Measurements from ENCODE around the gene FBXW11.

The FBXW11 gene

GRCh38 chr5:171984748-171985419 is 21.6 kb downstream of the FBXW11 start:
- no peak overlapping the region for H3K4me3 ChIP-seq (ENCODE audit: low read length)
- no peak for TF ChIP-seq ZNF274 (IDR thresholded peaks at IDR 0.05; ENCODE audit: low read depth, low read length)

GRCh38 chr5:171981847-171982246 is 24.6 kb downstream of the FBXW11 start:
- no peak overlapping the region for H3K4me3 ChIP-seq (ENCODE audit: low read length)
- no peak for TF ChIP-seq ZNF274 (IDR thresholded peaks at IDR 0.05; ENCODE audit: low read depth, low read length)

DNA sequence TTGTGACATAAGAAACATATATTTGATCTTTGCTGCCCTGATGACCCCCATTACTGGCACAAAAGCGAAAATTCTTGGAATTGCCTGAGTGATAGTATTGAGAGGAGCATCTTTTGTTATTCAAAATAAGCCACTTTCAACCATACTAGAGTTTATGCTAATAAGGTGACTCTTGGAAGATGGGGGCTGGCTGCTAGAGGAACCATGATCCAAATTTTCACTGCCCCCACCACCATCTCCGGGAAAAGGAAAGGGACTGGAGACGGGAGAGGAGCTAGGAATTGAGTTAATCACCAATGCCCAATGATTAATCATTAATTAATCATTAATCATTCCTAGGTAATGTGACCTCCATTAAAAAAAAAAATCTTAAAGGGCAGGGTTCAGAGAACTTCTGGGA is 25.6 kb downstream of the FBXW11 start:
- H3K4me3 ChIP-seq (ENCODE audit: low read length) = no peak overlapping the region
- no peak for TF ChIP-seq ZNF274 (IDR thresholded peaks at IDR 0.05; ENCODE audit: low read depth, low read length)

DNA sequence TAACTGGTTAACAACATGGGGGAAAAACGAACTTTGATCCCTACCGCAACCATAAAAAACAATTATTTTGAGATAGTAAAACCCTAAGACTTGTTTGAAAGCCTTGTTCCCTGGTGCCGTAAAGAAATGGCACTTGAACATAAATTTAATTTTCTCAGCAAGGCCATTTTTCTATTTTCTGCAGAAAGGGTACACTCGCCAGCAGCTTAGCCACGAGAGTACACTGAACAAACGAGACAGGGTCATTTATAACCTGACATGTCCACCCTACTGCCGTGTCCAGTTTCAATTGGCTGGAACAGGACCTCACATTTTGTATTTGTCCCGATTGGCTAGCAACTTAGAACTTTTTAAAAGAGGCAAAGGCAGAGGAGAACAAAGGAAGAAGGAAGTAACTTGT is 26.8 kb downstream of the FBXW11 start:
- no peak overlapping the region for H3K4me3 ChIP-seq (ENCODE audit: low read length)
- no peak for TF ChIP-seq ZNF274 (IDR thresholded peaks at IDR 0.05; ENCODE audit: low read depth, low read length)

DNA sequence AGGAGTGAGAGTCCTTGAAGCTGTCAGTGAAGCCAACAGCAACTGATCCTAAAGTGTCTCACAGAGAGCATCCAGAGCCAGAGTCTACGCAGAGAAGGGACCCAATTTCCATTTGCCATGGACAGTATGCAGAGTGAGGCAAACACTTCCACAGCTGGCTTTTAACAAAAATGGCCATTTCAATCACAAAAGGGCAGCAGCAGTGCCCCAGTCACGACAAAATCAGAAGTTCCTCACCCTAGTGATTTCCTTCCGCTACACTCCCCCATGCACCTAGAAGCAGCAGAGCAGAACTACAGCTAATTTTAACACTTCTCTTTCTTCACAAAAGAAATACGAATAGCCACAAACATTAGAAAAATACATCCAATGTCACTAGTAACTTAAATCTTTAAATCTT is 27.9 kb downstream of the FBXW11 start:
- H3K4me3 ChIP-seq (ENCODE audit: low read length) = peak overlapping the region; percentile 54; the same call in 1 of the 2 replicates
- no peak for TF ChIP-seq ZNF274 (IDR thresholded peaks at IDR 0.05; ENCODE audit: low read depth, low read length)

DNA sequence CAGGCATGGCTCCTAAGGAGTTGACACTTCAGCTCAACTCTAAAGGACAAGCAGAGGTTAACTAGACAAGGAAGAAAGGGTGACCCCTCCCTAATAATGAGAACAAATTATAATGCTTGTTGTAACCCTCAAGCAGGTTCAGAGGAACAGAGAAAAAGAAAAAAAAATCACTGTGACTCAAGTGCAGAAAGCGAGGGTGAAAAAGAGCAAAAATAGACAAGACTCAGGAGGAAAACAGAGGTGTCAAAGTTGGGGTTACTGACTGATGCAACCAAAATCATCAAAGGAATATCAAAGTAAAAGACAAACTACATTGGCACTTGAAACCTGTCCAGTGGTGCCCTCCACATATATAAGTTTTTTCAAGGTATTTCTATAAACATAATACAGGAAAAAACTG is 28.4 kb downstream of the FBXW11 start:
- H3K4me3 ChIP-seq (ENCODE audit: low read length) = peak overlapping the region; percentile 54; the same call in 1 of the 2 replicates
- TF ChIP-seq ZNF274 (IDR thresholded peaks at IDR 0.05; ENCODE audit: low read depth, low read length) = no peak

DNA sequence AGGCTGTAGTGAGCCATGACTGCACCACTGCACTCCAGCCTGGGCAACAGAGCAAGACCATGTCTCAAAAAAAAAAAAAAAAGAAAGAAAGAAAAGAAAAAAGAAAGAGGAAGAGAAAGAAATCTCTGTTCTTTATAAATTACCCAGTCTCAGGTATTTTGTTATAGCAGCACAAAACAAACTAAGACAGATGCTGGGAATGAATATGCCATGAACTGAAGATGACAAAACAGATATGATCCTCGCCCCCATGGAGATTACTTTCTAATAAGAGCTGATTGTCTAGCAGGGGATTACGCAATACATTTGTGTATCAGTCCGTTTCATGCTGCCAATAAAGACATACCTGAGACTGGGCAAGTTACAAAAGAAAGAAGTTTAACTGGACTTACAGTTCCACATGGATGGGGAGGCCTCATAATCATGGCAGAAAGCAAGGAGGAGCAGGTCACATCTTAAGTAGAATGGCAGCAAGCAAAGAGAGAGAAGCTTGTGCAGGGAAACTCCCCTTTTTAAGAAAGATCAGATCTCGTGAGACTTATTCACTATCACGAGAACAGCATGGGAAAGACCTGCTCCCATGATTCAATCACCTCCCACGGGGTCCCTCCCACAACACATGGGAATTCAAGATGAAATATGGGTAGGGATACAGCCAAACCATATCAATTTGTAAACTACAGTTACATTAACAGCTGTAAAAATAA is 29.0 kb downstream of the FBXW11 start:
- H3K4me3 ChIP-seq (ENCODE audit: low read length) = peak overlapping the region; percentile 34; the same call in 1 of the 2 replicates

- TF ChIP-seq ZNF274 (IDR thresholded peaks at IDR 0.05; ENCODE audit: low read depth, low read length) = no peak
- H3K4me3 ChIP-seq (ENCODE audit: low read length) = no peak overlapping the region
Observed at GRCh38 chr5:171975877-171976667, 30.4 kb downstream of the FBXW11 start.

DNA sequence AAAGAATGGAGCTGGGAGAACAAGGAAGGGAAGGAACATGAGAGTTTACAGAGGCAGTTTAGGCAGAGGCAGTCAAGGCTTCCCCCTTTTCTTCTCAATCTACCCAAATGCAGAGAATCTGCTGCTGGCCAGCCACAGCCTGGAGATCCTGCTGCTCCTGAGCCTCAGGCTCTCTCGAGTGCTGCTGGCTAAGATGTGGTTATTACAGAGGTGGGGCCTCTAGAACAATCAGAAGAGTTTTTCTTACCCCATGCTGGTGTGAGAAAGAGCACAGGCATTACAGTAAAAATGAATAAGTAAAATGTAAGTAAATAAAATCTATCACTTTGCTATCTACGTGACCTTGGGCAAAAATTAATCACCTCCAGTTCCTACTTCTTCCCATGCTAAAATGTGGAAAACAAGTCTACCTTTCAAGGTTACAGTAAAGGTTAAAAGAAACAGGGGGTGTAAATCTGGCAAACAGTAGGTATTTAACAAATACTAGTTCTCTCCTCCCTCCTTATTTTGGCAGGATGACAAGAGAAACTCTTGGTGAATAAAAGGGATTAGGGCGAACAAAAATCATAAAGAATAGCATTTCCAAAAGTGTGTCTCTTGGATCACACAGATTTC is 31.1 kb downstream of the FBXW11 start:
- H3K4me3 ChIP-seq (ENCODE audit: low read length) = no peak overlapping the region
- TF ChIP-seq ZNF274 (IDR thresholded peaks at IDR 0.05; ENCODE audit: low read depth, low read length) = no peak

DNA sequence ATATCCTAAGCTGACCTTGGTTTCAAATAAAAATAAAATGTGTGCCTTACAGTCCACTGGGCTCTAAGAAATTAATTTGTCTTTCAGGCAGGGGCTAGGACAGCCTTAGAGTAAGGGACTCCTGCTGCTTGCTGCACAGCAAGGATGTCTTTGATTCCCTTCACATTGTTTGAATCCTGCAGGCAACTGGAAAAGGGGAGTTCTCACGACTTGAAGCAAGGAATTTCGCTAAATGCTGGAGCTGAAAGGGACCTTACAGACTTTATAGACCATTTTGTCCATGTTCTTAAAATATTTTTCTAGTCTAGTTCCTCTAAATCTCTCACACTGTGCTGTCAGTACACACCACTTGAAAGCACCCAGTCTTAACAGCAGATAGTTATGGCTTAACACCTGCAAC is 35.6 kb downstream of the FBXW11 start:
- H3K4me3 ChIP-seq (ENCODE audit: low read length) = no peak overlapping the region
- no peak for TF ChIP-seq ZNF274 (IDR thresholded peaks at IDR 0.05; ENCODE audit: low read depth, low read length)

DNA sequence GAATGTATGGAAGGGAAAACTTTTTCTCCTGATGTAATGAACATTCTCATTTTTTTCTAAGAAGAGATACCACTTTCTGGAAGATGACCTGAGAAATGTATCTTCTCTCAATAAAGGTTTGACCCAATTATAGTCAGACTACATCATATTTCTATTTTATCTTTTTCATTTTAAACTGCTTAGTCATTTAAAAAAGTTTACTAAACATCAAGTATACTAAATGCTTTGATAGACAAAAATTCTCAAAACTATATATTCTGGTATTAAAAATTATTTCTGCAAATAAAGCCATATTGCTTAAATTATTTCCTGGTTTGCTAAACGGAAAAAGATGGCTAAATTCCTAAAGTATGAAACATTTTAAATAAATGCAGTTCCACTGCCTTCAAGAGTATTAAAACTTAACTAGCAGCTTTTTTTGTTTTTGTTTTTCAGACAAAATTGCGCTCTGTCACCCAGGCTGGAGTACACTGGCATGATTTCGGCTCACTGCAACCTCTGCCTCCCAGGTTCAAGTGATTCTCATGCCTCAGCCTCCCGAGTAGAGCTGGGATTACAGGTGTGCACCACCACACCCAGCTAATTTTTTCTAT is 37.1 kb downstream of the FBXW11 start:
- H3K4me3 ChIP-seq (ENCODE audit: low read length) = no peak overlapping the region
- no peak for TF ChIP-seq ZNF274 (IDR thresholded peaks at IDR 0.05; ENCODE audit: low read depth, low read length)

- H3K4me3 ChIP-seq (ENCODE audit: low read length) = no peak overlapping the region
- no peak for TF ChIP-seq ZNF274 (IDR thresholded peaks at IDR 0.05; ENCODE audit: low read depth, low read length)
Observed at GRCh38 chr5:171968531-171968930, 37.9 kb downstream of the FBXW11 start.

DNA sequence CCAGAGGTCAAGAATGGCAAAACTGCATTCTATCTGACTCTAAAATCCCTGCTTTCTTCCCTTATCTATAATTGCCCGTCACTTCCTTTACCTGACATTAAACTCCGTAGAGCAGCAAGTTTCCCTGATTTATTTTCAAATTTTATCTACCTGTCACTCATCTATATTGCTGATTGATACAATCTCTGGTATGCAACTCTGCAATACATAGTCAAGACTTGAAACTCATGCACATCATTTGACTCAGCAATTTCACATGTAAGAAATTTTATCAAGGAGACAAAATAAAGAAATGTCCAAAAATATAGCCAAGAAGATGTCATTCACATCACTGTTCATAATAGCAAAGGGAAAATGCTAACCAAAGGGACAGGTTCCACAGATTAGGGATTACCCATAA is 39.5 kb downstream of the FBXW11 start:
- TF ChIP-seq ZNF274 (IDR thresholded peaks at IDR 0.05; ENCODE audit: low read depth, low read length) = no peak
- no peak overlapping the region for H3K4me3 ChIP-seq (ENCODE audit: low read length)

DNA sequence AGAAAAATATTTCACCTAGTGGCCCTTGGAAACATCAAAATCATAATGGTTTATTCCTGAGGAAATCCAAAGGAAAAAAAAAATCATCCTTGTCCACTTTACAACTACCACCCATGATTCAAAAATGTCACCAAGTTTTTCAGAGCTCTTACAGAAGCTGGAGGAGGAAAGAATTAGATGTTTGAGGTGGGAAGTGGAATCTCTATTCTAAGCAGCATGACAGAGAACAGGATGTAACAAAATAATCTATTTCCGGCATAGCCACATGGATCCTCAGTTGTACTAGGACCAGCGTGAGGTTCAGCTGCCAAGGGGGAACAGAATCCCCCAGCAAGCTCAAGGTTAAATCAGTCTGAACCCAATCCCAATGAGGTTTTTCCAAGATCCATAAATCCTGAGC is 40.2 kb downstream of the FBXW11 start:
- H3K4me3 ChIP-seq (ENCODE audit: low read length) = peak overlapping the region; percentile 2; the same call in 1 of the 2 replicates
- TF ChIP-seq ZNF274 (IDR thresholded peaks at IDR 0.05; ENCODE audit: low read depth, low read length) = no peak

All from GM08714 (cell line).